Right hindlimb (tissue), 1 donor: ENCODE measurements around the gene ASGR2.
"Not testable (repeated sequence)": the region's sequence is repeated elsewhere in the genome, so short reads cannot be mapped to it uniquely, and the experiment has no call there.

Source experiments
- DNase-seq: peaks from one replicate; pipeline ENCODE4 v3.0.0-alpha.2; 2018

The ASGR2 gene

DNA sequence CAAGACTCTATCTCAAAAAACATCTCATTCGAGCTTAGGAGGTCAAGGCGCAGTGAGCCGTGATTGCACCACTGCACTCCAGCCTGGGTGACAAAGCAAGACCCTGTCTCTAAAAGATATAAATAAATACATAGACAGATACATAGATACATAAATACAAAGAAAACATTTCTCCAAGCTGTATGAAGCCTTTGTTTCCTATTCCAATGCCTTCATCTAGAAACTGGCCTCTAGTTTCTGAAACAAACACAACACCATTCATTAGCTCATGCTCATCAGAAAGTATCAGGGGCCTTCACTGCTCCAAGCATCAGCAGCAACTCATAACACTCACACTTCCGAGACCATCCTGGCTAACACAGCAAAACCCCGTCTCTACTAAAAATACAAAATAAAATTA, 10.3 kb upstream of the ASGR2 start:
- DNase-seq: no peak

DNA sequence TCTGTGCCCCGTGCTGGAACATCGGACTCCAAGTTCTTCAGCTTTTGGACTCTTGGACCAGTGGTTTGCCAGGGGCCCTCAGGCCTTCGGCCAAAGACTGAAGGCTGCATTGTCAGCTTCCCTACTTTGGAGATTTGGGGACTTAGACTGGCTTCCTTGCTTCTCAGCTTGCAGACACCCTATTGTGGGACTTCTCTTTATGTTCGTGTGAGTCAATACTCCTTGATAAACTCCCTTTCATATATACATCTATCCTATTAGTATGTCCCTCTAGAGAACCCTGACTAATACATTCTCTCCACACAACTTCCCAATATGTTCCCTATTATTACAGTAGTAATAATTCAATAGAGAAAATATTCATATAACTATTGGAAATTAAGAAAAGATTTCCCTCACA, 9.2 kb upstream of the ASGR2 start:
- no peak for DNase-seq

DNA sequence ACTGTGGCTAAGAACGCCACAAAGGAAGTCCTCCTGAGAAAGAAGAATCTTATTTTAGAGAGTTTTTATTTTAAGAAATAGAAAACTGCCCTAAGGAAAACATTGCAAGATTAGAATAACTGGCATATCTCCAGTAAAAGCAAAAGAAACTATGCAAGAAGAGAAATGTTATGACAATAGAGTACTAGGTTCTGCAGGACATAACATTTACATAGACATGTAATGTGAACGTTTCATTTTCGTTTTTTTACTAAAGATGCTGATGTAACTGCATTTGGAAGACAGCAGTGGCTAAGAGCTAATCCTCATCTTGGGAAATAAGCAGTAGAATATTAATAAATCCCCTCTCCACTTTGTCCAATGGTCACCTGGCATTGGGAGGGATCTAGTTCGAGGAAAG, 7.8 kb upstream of the ASGR2 start:
- DNase-seq: no peak

DNA sequence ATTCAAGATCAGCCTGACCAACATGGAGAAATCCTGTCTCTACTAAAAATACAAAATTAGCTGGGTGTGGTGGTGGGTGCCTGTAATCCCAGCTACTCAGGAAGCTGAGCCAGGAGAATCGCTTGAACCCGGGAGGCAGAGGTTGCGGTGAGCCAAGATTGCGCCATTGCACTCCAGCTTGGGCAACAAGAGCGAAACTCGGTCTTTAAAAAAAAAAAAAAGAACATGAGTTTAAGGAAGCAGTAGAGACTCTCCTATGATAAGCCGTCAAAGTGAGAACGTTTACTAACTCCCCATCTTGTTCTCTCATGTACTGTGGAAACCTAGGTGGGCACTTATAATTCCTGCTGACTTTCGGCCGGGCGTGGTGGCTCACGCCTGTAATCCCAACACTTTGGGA, 6.0 kb upstream of the ASGR2 start:
- DNase-seq: not testable (repeated sequence)

DNA sequence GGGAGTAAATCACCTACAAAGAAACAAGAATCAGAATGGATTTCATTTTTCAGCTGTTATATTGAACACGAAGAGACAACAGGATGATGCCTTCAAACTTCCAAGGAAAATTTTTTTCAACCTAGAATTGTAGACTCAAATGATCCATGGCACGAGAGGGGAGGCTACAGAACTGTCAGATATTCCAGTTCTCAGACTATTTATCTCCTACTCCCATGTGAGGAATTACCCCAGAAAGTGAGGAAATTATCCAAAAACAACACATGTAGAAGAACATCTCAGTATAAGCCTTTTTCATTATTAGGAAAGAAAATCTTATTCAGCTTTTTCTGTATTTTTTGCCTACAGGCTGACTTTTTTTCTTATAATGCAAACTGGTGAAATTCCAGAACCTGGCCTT, 5.5 kb upstream of the ASGR2 start:
- no peak for DNase-seq

DNA sequence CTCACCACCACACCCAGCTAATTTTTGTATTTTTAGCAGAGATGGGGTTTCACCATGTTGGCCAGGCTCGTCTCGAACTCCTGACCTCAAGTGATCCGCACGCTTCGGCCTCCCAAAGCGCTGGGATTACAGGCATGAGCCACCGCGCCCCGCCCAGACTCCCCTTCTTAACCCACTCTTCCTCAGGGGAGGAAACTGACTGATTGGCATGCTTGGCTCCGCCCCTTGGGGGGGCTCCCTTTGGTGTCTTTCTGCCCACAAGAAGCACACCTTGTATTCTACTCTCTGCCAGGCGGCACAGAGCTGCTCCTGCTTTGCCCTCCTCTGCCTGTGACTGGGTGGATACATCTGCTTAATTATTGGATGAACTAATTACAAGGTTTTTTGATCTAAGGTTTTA, 4.7 kb upstream of the ASGR2 start:
- no peak for DNase-seq

DNA sequence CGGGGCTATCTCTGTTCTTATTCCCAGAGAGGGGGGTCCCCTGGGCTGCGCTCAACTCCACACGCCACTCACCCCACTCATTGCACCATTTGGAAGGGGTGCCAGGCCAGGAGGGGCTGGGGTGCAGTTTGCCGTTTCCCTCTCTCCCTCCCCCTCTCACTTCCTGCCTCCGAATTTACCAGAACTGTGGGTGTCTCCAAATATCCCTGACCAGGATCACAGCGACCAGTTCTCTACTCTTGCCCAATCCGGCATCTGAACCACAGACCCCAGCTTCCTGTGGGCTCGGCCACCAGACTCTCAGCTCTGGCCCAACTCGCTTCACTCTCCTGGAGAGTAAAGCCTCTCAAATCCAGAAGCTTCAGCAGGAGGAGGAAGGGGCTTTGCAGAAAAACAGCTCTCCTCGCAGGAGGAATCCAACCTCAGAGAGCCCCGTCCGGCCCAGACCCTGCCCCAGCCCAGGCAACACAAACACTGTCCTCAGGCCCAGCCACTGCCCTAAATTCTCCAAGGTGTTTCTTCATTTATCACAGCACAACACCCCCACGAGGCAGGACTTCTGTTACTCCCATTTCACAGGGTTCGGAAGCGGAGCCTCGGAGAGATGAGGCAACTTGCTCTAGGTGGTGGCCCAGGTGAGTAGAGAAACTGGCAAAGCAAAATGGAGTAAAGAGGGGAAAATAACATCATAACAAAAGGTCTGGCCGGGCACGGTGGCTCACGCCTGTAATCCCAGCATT, 423 bp upstream of the ASGR2 start:
- no peak for DNase-seq

DNA sequence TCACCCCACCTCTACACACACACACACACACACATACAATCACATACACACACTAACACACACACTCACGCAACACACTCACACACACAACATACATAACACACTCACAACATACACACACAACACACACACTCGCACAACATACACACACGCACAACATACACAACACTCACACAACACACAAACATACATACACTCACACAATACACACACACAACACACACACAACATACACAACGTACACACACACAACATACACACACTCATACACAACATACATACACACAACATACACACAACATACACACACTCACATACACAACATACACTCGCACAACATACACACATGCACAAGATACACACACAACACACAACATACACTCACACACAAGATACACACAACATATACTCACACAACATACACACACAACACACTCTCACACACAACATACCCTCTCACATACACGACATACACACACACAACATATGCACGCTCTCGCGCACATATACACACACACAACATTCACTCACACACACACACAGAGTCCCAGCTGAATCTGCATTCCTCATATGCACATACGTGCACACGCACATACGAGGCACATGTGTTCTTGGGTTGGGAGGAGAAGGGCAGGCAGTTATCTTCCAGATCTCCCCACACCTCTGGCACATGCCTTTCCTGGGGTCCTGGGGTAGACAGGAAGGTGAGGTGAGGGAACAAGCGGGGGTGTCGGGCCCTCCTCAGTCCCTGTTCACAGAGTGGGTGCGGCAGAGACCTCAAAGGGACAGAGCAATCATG, 1.1 kb downstream of the ASGR2 start:
- no peak for DNase-seq

DNA sequence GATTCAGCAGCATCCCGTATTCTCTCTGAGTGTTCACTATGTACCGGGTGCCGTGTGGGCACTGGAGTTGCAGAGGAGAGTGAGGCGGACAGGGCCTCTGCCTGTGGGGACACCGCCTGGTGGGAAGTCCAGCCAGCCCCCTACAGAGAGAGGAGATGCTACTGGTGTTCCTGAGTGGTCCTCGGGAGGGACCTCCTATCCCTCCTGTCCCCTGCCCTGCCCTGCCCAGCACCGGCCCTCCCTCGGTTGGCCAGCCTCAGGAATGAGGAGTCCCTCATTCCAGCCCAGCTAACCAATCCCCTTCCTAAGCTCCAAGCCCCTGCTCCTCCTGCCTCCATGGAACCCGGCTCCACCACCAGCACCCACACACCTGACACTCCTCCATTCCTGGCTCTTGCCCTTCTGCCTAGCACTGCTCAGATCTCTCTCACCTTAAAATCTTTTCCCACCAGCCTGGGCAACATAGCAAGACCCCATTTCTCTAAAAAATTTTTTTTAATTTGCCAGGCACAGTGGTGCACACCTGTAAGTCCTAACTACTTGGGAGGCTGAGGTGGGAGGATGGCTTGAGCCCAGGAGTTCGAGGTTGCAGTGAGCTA, 2.0 kb downstream of the ASGR2 start:
- DNase-seq: no peak

DNA sequence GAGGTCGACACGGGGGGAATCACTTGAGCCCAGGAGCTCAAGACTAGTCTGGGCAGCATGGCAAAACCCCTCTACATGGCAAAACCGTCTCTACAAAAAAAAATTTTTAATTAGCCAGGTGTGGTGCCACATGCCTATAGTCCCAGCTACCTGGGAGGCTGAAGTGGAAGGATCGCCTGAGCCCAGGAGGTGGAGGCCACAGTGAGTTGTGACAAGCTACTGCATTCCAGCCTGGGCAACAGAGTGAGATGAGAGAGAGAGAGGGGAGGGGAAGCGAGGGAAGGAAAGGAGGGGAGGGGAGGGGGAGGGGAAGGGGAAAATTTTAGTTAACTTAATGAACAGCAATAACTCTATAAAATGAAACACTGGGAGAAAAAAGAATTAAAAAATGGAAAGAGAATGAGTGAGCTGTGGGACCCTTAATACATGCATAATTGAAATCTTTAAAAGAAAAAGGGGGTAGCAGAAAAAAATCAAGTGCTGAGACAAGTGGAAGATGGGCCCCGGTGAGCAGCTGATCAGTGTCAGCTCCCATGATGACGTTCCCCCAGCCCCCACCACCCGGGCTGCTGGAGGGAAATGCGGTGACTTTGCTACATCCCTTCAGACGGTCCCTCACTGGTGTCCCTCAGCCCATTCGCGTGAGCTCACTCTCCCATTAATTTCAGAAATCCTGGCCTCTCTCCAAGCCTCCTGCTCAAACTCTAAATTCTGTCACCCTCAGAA, 2.7 kb downstream of the ASGR2 start:
- no peak for DNase-seq

DNA sequence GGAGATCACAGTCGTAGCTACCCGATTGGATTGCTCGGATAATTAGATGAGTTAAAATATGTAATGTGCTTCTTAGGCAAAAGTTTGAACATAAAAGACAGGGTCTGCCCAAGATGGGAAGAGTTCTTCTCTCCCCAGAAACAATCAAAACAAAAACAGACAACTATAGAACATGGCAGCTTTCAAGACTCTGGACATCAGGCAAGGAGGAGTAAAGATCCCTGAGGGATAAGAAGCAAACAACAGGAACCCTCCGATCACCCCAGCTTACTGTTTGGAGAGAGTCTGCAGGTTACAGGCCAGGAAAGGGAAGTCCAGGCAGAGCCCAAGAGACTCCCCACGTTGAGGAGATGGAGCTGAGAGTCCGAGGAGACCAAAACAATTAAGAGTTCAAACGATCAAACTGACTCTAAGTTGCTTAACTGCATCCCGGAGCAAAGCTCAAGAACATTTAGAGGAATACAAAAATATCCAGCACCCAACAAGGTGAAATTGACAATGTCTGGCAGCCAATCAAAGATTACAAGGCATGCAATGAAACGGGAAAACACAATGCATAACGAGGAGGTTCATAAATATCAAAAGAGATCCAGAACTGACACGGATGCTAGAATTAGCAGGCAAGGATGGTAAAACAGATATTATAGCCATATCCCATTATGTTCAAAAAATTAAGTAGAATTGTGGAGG, 3.9 kb downstream of the ASGR2 start:
- no peak for DNase-seq

DNA sequence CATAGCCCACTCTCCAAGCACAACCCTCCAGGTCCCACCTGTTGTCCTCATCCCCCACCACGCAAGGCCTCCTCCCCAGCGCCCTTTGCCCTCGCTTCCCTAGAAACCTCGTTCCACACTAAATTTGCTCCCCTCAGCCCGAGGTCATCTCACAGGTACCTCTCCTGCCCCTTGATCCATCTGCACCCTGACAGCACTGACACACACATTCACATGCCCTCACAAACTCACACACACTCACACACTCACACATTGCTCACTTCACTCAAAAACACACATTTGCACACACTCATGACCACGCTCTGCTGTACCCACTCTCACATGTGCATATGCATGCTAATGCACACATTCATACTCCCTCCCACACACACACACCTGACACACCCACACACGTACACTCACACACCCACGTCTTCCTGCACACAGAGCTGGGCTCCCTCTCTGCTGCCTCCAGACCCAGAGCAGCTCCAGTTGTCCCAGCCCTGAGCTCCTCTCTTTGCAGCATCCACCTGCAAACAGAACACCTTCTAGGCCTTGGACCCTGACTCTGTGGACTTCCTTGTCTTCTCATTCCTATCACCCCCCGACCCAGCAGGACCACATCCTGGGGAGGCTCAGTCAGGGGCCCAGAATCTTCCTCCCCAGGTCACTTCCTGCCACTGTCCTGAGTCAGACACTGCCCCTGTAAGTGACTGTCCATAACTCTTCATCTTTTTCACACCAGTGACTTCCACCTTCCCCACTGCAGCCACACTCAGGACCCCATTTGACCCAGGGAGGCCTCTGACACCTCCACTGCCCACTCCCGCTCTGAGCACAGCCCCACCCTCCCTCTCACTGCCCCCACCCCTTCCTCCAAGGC, 4.9 kb downstream of the ASGR2 start:
- DNase-seq: no peak

DNA sequence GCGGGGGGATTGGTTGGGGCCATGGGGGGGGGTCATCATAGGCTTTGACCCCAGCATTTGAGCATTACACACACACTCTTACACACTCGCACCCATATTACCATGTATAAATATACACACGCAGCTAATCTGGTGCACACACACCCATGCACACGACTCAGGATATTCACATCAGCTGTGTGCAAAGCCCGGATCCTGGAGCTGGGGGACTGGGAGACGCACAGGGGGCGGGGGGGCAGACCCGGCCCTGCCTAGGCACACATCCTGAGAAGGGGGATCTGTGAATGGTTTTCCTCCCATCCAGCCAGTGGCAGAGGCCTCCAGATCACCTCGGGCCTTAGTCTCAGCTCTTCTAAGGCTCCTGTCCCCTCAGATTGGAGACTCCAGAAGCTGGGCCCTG, 5.6 kb downstream of the ASGR2 start:
- DNase-seq: no peak

DNA sequence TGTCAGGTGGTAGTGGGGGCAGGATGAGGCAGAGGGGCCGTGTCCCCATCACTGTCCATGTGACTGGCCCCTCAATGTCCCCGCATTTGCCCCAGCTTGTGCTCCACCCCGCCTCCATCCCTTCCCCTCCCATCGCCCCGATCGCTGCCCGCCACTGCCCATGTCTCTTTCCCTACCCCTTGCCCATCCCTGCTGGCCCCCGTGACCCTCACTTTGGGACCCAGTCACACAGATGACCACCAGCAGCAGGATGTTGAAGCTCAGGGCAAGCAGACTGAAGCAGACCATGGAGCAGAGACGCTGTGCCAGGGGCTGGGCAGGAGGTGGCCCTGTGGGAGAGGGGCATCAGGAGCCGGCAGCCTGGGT, 6.1 kb downstream of the ASGR2 start:
- no peak for DNase-seq

DNA sequence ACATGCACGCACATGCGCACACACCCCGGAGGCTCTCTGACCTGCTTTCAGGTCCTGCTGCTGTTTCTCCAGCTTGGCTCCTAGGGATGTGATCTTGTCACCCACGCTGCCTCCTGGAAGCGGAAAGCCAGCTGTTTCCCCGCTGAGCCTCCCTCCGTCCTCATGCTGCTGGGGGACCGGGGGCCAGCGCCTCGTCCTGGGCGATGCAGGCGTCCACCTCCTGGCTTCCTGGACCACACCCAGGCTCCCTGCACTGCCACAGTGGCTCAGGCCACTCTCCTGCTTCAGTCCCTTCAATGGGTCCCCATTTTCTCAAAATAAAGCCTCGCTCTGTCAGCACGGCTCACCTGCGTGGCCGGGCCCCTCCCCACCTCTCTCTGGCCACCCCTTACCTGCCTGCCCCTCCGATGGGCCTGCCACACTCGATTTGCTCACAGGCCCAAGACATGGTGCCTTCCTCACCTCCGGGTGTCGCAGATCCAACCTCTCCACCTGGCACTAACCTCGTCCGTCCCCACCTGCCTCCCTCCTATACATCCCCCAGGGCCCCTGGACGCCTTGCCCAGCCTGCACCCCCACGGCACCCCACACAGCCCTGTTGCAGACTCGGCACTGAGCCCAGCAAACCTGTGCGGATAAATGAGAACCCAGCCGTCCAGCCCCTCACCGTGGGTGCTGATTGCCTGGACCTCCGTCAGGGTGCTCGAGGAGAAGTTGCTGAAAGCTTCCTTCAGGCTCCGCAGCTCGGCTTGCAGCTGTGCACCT, 6.6 kb downstream of the ASGR2 start:
- no peak for DNase-seq

DNA sequence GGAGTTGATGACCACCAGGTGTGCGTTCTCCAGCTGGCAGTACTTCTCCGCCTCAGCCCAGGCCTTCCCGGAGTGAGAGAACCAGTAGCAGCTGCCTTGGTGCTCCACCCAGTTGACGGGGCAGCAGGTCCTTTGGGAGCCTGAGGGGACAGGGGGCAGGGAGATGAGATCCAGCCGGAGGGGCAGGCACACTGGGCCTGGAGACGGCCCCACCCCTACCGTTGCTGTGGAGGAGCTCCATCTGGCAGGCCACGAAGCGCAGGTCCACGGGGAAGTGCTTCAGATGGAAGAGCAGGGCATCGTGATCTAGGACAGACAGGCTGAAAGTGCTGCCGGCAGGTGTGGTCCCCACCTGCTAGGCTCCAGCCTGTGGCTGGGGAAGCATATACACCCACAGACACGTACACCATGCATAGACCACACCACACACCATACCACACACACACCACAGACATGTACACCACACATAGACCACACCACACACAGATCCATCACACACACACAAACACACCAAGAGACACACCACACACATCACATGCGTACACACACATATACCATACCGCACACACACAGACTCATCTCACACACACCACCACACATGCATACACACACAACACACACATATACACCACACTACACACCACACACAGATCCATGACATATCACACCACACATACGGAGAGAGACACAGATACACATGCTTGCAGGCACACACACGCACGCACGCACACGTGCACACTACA, 7.4 kb downstream of the ASGR2 start:
- no peak for DNase-seq

DNA sequence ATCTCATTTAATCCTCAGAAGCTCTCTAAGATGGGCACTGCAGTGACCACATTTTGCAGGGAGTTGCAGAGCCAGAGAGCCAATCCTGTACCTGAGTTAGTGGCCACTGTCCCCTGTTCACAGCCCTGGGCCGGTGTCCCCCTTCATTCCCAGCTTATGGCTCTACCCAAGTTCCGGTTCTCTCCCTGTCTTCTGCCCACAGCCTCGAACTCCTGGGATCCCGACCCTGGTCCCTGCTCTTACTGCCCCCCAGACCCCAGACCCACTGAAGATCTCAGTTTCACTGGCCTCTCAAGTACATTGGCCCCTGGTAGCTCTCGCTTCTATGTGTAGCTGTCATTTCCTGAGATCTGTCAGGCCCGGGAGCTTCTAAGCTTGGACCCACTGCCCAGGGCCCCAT, 12.2 kb downstream of the ASGR2 start:
- DNase-seq: no peak

DNA sequence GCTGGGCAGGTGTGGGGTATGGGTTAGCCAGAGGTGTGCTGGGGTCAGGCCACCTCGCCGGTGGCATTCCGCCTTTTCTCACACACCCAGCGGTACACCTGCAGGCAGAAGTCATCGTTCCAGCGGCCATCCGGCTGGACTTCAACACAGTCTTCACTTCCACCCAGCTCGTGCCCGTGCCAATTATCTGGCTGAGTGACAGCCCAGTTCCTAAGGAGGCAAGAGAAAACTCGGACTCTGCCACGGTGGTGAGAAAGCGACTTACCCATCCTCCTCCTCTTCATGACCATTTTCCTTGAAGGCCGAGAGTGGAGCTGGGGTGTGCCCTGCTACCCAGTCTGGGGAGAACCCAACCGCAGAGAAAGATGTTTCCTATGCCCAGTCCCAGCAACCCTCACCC, 13.1 kb downstream of the ASGR2 start:
- no peak for DNase-seq

DNA sequence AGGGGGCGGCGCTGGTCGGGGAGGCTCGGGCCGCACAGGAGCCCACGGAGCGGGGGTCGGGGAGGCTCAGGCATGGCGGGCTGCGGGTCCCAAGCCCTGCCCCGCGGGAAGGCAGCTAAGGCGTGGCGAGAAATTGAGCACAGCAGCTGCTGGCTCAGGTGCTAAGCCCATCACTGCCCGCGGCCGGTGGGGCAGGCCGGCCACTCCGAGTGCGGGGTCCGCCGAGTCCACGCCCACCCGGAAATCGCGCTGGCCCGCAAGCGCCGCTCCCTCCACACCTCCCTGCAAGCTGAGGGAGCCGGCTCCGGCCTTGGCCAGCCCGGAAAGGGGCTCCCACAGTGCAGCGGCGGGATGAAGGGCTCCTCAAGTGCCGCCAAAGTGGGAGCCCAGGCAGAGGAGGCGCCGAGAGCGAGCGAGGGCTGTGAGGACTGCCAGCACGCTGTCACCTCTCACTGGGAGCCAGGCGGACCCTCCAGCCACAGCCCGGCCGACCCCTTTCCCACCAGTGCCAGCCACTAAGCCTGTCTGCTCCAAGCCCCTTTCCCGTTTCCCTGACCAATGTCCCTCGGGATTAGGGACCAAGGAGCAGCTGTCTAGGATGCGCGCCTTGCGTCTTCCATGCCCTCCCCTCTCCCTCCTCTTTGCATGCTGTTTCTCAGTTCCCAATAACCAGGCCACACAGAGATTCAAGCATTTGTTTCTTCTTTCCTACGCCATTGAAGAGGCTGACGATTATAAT, 13.8 kb downstream of the ASGR2 start:
- DNase-seq: not testable (repeated sequence)
